Measurements from ENCODE around the gene KRTAP17-1.

GRCh38 chr17:41363881-41364280 lies 48.4 kb upstream of the KRTAP17-1 start:
- TF ChIP-seq CTCF (IDR thresholded peaks at IDR 0.05) (no peak), POLR2AphosphoS5 (IDR thresholded peaks at IDR 0.05) (no peak)

Data from prostate gland (tissue), 2 donors.